SK-N-SH (cell line): ENCODE results near the gene BTBD7. TPM values are rescaled to one million over a fixed set of nuclear protein-coding genes. Genes with fewer than 3 reads are reported as not detected.

ENCODE experiments used
- CTCF ChIA-PET: fragments of 300-600, 350-600 bp; formaldehyde crosslinking; extraction: SDS; loops from one replicate; lab custom pipeline; 2021; lab: Yijun Ruan, JAX
- POLR2A ChIA-PET: fragments of 350-600 bp; sonication (Branson Sonifier 250); formaldehyde crosslinking; extraction: SDS; loops from one replicate; lab custom pipeline; 2020; ENCODE audit warnings: antibody characterized with exemption, inconsistent platforms; lab: Yijun Ruan, JAX
- DNase-seq: peaks from one replicate; pipeline ENCODE4 v3.0.0; 2012
- H2AFZ ChIP-seq: fragments of 200-600 bp; sonication (generic); 2 replicates; pipeline ENCODE4 v1.8.1; 2016; ENCODE audit warnings: antibody characterized with exemption, mild to moderate bottlenecking, low read depth
- H3F3A ChIP-seq: fragments of 200-600 bp; sonication (generic); replicated peaks from 2 replicates; pipeline ENCODE3; 2016; ENCODE audit warnings: antibody characterized with exemption, mild to moderate bottlenecking; ENCODE audit not compliant: insufficient read depth
- H3K27ac ChIP-seq, 2 experiments: fragments of 200-500 bp in 1 of 2; fragments of 200-600 bp in 1 of 2; sonication (Bioruptor generic) in 1 of 2; sonication (generic), shearing (Covaris generic) in 1 of 2; 2 replicates each; pipeline versions ENCODE4 v1.5.1 to v1.6.1; 2014 to 2016; ENCODE audit warnings: low read depth in 2 of 2, inconsistent platforms in 1 of 2, low read length in 1 of 2, mild to moderate bottlenecking in 1 of 2, mixed read lengths in 1 of 2
- H3K27me3 ChIP-seq: fragments of 200-600 bp; sonication (generic), shearing (Covaris generic); 2 replicates; pipeline ENCODE4 v1.6.1; 2016; ENCODE audit warnings: mixed run types; ENCODE audit not compliant: insufficient read depth
- H3K36me3 ChIP-seq, 2 experiments: fragments of 200-500 bp in 1 of 2; fragments of 200-600 bp in 1 of 2; sonication (Bioruptor generic) in 1 of 2; sonication (generic) in 1 of 2; replicated peaks in 1 of 2; 2 replicates each; pipeline versions ENCODE3 to v1.5.1; 2014 to 2016; ENCODE audit warnings: low read length in 1 of 2, mild to moderate bottlenecking in 1 of 2; ENCODE audit not compliant: insufficient read depth in 2 of 2, control insufficient read depth in 1 of 2
- H3K4me1 ChIP-seq, 2 experiments: fragments of 200-500 bp in 1 of 2; fragments of 200-600 bp in 1 of 2; sonication (Bioruptor generic) in 1 of 2; sonication (generic), shearing (Covaris generic) in 1 of 2; 2 replicates each; pipeline versions ENCODE4 v1.5.1 to v1.6.1; 2014 to 2016; ENCODE audit warnings: low read depth in 1 of 2, low read length in 1 of 2, mixed run types in 1 of 2; ENCODE audit not compliant: insufficient read depth in 2 of 2, control insufficient read depth in 1 of 2
- H3K4me2 ChIP-seq: fragments of 200-600 bp; sonication (generic), shearing (Covaris generic); 2 replicates; pipeline ENCODE4 v1.6.1; 2017; ENCODE audit warnings: mixed run types
- H3K4me3 ChIP-seq, 2 experiments: fragments of 200-500 bp in 1 of 2; fragments of 200-600 bp in 1 of 2; sonication (Bioruptor generic) in 1 of 2; sonication (generic), shearing (Covaris generic) in 1 of 2; 2 replicates each; pipeline versions ENCODE4 v1.5.1 to v1.8.1; 2014 to 2016; ENCODE audit warnings: low read depth in 2 of 2, inconsistent platforms in 1 of 2, low read length in 1 of 2, mild to moderate bottlenecking in 1 of 2, mixed read lengths in 1 of 2, moderate library complexity in 1 of 2
- H3K79me2 ChIP-seq: fragments of 200-600 bp; sonication (generic); 2 replicates; pipeline ENCODE4 v1.8.1; 2017; ENCODE audit warnings: mild to moderate bottlenecking; ENCODE audit not compliant: insufficient read depth
- H3K9ac ChIP-seq: fragments of 200-600 bp; sonication (generic); 2 replicates; pipeline ENCODE4 v1.6.1; 2017; ENCODE audit warnings: mixed run types
- H3K9me2 ChIP-seq: fragments of 200-600 bp; sonication (generic); 2 replicates; pipeline ENCODE4 v1.6.1; 2017; ENCODE audit warnings: mixed run types
- H3K9me3 ChIP-seq: fragments of 200-600 bp; sonication (generic); 2 replicates; pipeline ENCODE4 v1.6.1; 2017; ENCODE audit warnings: mixed run types, mild to moderate bottlenecking, moderate library complexity
- H4K20me1 ChIP-seq: fragments of 200-600 bp; sonication (generic); 2 replicates; pipeline ENCODE4 v1.6.1; 2017; ENCODE audit warnings: mild to moderate bottlenecking, mixed run types; ENCODE audit not compliant: insufficient read depth
- EP300 ChIP-seq, 2 experiments: IDR thresholded peaks; 2 replicates each; pipeline versions ENCODE4 v1.4.0 to v1.6.1; 2012; ENCODE audit warnings: borderline replicate concordance in 1 of 2, low read depth in 1 of 2, low read length in 1 of 2
- EZH2phosphoT487 ChIP-seq: fragments of 200-600 bp; sonication (generic); IDR thresholded peaks from 2 replicates; pipeline ENCODE4 v1.6.1; 2017; ENCODE audit warnings: low read depth, mixed run types, mild to moderate bottlenecking, antibody characterized with exemption, moderate library complexity, borderline replicate concordance
- FOXJ3 ChIP-seq: sonication (generic); formaldehyde crosslinking; IDR thresholded peaks from 2 replicates; pipeline ENCODE4 v1.5.1; 2020; ENCODE audit warnings: mild to moderate bottlenecking, missing genetic modification reagents
- FOXM1 ChIP-seq: IDR thresholded peaks from 2 replicates; pipeline ENCODE4 v1.4.0; 2012; ENCODE audit warnings: low read depth, mild to moderate bottlenecking
- GATA2 ChIP-seq: sonication (generic); formaldehyde crosslinking; IDR thresholded peaks from 2 replicates; pipeline ENCODE4 v1.5.0; 2020; ENCODE audit warnings: mild to moderate bottlenecking, missing genetic modification reagents
- IRF3 ChIP-seq: fragments of 150-350 bp; IDR thresholded peaks from 2 replicates; pipeline ENCODE4 v1.6.1; 2016; ENCODE audit warnings: mild to moderate bottlenecking, low read depth, low read length
- JUND ChIP-seq: IDR thresholded peaks from 2 replicates; pipeline ENCODE4 v1.4.0; 2012
- MEF2A ChIP-seq: IDR thresholded peaks from 2 replicates; pipeline ENCODE4 v1.4.0; 2012; ENCODE audit warnings: low read depth, borderline replicate concordance
- MXI1 ChIP-seq: IDR thresholded peaks from 2 replicates; pipeline ENCODE4 v1.6.1; 2012; ENCODE audit warnings: mild to moderate bottlenecking, low read depth, low read length, improper control_type of control experiment
- NFIC ChIP-seq: IDR thresholded peaks from 2 replicates; pipeline ENCODE4 v1.4.0; 2012; ENCODE audit warnings: borderline replicate concordance
- NRF1 ChIP-seq: IDR thresholded peaks from 2 replicates; pipeline ENCODE4 v1.6.1; 2012; ENCODE audit warnings: low read depth, mild to moderate bottlenecking, low read length
- POLR2AphosphoS5 ChIP-seq: IDR thresholded peaks from 2 replicates; pipeline ENCODE4 v1.6.1; 2012; ENCODE audit warnings: low read depth, low read length
- RAD21 ChIP-seq: IDR thresholded peaks from 2 replicates; pipeline ENCODE4 v1.6.1; 2012; ENCODE audit warnings: mild to moderate bottlenecking, low read length
- RCOR1 ChIP-seq: fragments of 150-350 bp; IDR thresholded peaks from 2 replicates; pipeline ENCODE4 v1.6.1; 2017; ENCODE audit warnings: antibody characterized with exemption, low read length
- RFX5 ChIP-seq: IDR thresholded peaks from 2 replicates; pipeline ENCODE4 v1.6.1; 2012; ENCODE audit warnings: mild to moderate bottlenecking, improper control_type of control experiment, low read length
- SIN3A ChIP-seq: IDR thresholded peaks from 2 replicates; pipeline ENCODE4 v1.6.1; 2012; ENCODE audit warnings: low read depth, mild to moderate bottlenecking, low read length, moderate library complexity, borderline replicate concordance
- SMC3 ChIP-seq: IDR thresholded peaks from 2 replicates; pipeline ENCODE4 v1.6.1; 2012; ENCODE audit warnings: low read depth, low read length, improper control_type of control experiment
- TAF1 ChIP-seq: IDR thresholded peaks from 2 replicates; pipeline ENCODE4 v1.6.1; 2012; ENCODE audit warnings: low read depth, mild to moderate bottlenecking, low read length, moderate library complexity, borderline replicate concordance
- TCF12 ChIP-seq: IDR thresholded peaks from 2 replicates; pipeline ENCODE4 v1.4.0; 2012
- USF1 ChIP-seq: IDR thresholded peaks from 2 replicates; pipeline ENCODE4 v1.4.0; 2012; ENCODE audit warnings: low read depth, borderline replicate concordance
- YY1 ChIP-seq: IDR thresholded peaks from 2 replicates; pipeline ENCODE4 v1.4.0; 2012; ENCODE audit warnings: low read depth, mild to moderate bottlenecking
- WGBS: methylation state at CpG from one replicate; pipeline ENCODE4 v1.1.6; 2017; ENCODE audit warnings: low lambda C conversion rate; 5-methylcytosine and 5-hydroxymethylcytosine counted together
- polyA plus RNA-seq, 3 experiments: library from polyadenylated mRNA; depleted of rRNA; stranded (reverse); fragments of >200 nt; gene quantifications; 2 replicates each; pipeline ENCODE4 v1.2.3, GENCODE V29; 2012
- TF ChIP-seq, protein P1 (sequence below): IDR thresholded peaks from 2 replicates; pipeline ENCODE4; 2012
- TF ChIP-seq, protein P2 (sequence below): IDR thresholded peaks from 2 replicates; pipeline ENCODE4 v1.4.0; 2012; ENCODE audit warnings: low read depth

The BTBD7 gene
- polyA plus RNA-seq, 1 of the 3 experiments (the other 2 are of a cell fraction): 8.6 TPM

GRCh38 chr14:93304771-93305170 lies 28.1 kb downstream of the BTBD7 start:
- Histone ChIP-seq H2AFZ (no peak overlapping the region), H3F3A (no peaks in the 10 kb centered on the region), H3K36me3 (no peaks in the 10 kb centered on the region), H3K4me3 (no peak overlapping the region), H3K27ac (peak overlapping the region in 1 of 2 experiments; percentile 25; a peak in 2 of 4 replicates), H3K79me2 (peaks cover 95% of the 10 kb centered on the region), H3K27me3 (no peaks in the 10 kb centered on the region), H3K9me2 (no peaks in the 10 kb centered on the region), H3K4me1 (peaks cover 7 to 28% of the 10 kb centered on the region in 2 experiments; a peak in 2 of 4 replicates), H3K4me2 (no peak overlapping the region), H3K9ac (no peak overlapping the region), H4K20me1 (peaks cover 21% of the 10 kb centered on the region), H3K9me3 (no peaks in the 10 kb centered on the region)
- WGBS: 97% methylated on average over 1 of the region's 1 CpG
- DNase-seq: no peak
- CTCF ChIA-PET: no interaction called here
- POLR2A ChIA-PET: no interaction called here
- no peak for TF ChIP-seq EP300 (IDR thresholded peaks at IDR 0.05; ENCODE audit: borderline replicate concordance in 1 of 2, low read depth in 1 of 2, low read length in 1 of 2)
- no peak for TF ChIP-seq POLR2AphosphoS5
- TF ChIP-seq, protein P1, sequence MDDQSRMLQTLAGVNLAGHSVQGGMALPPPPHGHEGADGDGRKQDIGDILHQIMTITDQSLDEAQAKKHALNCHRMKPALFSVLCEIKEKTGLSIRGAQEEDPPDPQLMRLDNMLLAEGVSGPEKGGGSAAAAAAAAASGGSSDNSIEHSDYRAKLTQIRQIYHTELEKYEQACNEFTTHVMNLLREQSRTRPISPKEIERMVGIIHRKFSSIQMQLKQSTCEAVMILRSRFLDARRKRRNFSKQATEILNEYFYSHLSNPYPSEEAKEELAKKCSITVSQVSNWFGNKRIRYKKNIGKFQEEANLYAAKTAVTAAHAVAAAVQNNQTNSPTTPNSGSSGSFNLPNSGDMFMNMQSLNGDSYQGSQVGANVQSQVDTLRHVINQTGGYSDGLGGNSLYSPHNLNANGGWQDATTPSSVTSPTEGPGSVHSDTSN: no peak
- no peak for TF ChIP-seq RAD21
- TF ChIP-seq MXI1: no peak
- no peak for TF ChIP-seq EZH2phosphoT487
- no peak for TF ChIP-seq TAF1
- TF ChIP-seq NFIC: no peak
- no peak for TF ChIP-seq FOXM1
- TF ChIP-seq SMC3: no peak
- TF ChIP-seq YY1: no peak
- TF ChIP-seq NRF1: no peak
- TF ChIP-seq RCOR1: no peak
- no peak for TF ChIP-seq FOXJ3 (CRISPR knock-in tag)
- no peak for TF ChIP-seq USF1
- TF ChIP-seq RFX5: no peak
- TF ChIP-seq MEF2A: no peak
- no peak for TF ChIP-seq TCF12
- no peak for TF ChIP-seq SIN3A

GRCh38 chr14:93303659-93304058 lies 29.2 kb downstream of the BTBD7 start:
- H4K20me1 ChIP-seq: peaks cover 24% of the 10 kb centered on the region
- H3K27me3 ChIP-seq: no peaks in the 10 kb centered on the region
- H3K9me3 ChIP-seq: no peaks in the 10 kb centered on the region
- no peaks in the 10 kb centered on the region for H3K9me2 ChIP-seq
- CTCF ChIA-PET: no interaction called here
- H3K36me3 ChIP-seq: no peaks in the 10 kb centered on the region
- no peak overlapping the region for H3K27ac ChIP-seq
- H3K4me3 ChIP-seq: no peak overlapping the region
- H3K4me2 ChIP-seq: no peak overlapping the region
- DNase-seq: no peak
- peaks cover 7 to 24% of the 10 kb centered on the region in 2 experiments; a peak in 2 of 4 replicates for H3K4me1 ChIP-seq
- H3K9ac ChIP-seq: no peak overlapping the region
- H3F3A ChIP-seq: no peaks in the 10 kb centered on the region
- TF ChIP-seq MXI1 (no peak), GATA2 (CRISPR knock-in tag) (no peak), RFX5 (no peak), RAD21 (no peak), JUND (no peak), IRF3 (no peak), NRF1 (no peak), POLR2AphosphoS5 (no peak), YY1 (no peak), SMC3 (no peak)
- TF ChIP-seq, protein P2, sequence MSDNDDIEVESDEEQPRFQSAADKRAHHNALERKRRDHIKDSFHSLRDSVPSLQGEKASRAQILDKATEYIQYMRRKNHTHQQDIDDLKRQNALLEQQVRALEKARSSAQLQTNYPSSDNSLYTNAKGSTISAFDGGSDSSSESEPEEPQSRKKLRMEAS: no peak
- TF ChIP-seq, protein P1: no peak
- POLR2A ChIA-PET: no interaction called here
- WGBS: 74% methylated on average over 3 of the region's 3 CpGs
- H2AFZ ChIP-seq: no peak overlapping the region
- peaks cover 93% of the 10 kb centered on the region for H3K79me2 ChIP-seq
